ENCODE measurements around the gene FBN2.
A peak's percentile ranks its signal among the peaks of the same experiment; 100 is the strongest.

Gene FBN2

DNA sequence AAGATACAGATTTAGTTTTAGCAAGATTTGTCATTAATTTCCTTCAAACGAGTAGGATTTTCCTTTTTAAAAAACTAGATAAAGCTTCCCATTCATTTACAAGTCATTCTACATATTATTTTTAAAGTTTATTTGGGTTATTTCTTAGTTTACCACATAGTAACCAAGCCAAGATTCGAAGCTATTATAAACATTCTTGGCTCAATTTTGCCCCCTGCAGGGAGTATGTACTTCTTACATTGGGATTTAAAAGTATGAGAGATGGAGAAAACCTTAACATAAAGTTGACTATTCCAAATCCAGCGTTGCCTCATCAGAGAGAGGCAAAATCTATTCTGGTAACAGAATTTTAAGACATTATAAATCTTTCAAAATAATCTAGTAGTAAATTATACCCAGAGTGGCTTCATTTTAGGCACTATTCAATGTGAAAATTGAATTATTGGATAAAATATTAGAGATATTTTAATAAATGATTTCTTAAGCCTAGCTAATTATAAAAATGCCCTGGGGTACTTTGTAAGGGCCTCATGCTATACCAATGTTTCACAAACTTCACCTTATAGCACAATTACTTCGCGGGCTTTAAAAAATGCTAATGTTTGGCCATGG lies 39.1 kb downstream of the FBN2 start:
- no peak for TF ChIP-seq PPARA (CRISPR knock-in tag; IDR thresholded peaks at IDR 0.05; ENCODE audit: borderline replicate concordance)
- TF ChIP-seq, protein P1, sequence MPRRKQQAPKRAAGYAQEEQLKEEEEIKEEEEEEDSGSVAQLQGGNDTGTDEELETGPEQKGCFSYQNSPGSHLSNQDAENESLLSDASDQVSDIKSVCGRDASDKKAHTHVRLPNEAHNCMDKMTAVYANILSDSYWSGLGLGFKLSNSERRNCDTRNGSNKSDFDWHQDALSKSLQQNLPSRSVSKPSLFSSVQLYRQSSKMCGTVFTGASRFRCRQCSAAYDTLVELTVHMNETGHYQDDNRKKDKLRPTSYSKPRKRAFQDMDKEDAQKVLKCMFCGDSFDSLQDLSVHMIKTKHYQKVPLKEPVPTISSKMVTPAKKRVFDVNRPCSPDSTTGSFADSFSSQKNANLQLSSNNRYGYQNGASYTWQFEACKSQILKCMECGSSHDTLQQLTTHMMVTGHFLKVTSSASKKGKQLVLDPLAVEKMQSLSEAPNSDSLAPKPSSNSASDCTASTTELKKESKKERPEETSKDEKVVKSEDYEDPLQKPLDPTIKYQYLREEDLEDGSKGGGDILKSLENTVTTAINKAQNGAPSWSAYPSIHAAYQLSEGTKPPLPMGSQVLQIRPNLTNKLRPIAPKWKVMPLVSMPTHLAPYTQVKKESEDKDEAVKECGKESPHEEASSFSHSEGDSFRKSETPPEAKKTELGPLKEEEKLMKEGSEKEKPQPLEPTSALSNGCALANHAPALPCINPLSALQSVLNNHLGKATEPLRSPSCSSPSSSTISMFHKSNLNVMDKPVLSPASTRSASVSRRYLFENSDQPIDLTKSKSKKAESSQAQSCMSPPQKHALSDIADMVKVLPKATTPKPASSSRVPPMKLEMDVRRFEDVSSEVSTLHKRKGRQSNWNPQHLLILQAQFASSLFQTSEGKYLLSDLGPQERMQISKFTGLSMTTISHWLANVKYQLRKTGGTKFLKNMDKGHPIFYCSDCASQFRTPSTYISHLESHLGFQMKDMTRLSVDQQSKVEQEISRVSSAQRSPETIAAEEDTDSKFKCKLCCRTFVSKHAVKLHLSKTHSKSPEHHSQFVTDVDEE (CRISPR knock-in tag; IDR thresholded peaks at IDR 0.05) = no peak
- TF ChIP-seq RARB (CRISPR knock-in tag; IDR thresholded peaks at IDR 0.05) = no peak
- no peak for TF ChIP-seq TCF4 (CRISPR knock-in tag; IDR thresholded peaks at IDR 0.05; ENCODE audit: borderline replicate concordance)
- no peak for TF ChIP-seq ESRRG (CRISPR knock-in tag; IDR thresholded peaks at IDR 0.05)
- TF ChIP-seq, protein P2, sequence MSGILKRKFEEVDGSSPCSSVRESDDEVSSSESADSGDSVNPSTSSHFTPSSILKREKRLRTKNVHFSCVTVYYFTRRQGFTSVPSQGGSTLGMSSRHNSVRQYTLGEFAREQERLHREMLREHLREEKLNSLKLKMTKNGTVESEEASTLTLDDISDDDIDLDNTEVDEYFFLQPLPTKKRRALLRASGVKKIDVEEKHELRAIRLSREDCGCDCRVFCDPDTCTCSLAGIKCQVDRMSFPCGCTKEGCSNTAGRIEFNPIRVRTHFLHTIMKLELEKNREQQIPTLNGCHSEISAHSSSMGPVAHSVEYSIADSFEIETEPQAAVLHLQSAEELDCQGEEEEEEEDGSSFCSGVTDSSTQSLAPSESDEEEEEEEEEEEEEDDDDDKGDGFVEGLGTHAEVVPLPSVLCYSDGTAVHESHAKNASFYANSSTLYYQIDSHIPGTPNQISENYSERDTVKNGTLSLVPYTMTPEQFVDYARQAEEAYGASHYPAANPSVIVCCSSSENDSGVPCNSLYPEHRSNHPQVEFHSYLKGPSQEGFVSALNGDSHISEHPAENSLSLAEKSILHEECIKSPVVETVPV (CRISPR knock-in tag; IDR thresholded peaks at IDR 0.05) = no peak
- no peak for TF ChIP-seq TOX (CRISPR knock-in tag; IDR thresholded peaks at IDR 0.05; ENCODE audit: borderline replicate concordance)
- TF ChIP-seq, protein P3, sequence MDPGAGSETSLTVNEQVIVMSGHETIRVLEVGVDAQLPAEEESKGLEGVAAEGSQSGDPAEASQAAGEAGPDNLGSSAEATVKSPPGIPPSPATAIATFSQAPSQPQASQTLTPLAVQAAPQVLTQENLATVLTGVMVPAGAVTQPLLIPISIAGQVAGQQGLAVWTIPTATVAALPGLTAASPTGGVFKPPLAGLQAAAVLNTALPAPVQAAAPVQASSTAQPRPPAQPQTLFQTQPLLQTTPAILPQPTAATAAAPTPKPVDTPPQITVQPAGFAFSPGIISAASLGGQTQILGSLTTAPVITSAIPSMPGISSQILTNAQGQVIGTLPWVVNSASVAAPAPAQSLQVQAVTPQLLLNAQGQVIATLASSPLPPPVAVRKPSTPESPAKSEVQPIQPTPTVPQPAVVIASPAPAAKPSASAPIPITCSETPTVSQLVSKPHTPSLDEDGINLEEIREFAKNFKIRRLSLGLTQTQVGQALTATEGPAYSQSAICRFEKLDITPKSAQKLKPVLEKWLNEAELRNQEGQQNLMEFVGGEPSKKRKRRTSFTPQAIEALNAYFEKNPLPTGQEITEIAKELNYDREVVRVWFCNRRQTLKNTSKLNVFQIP (CRISPR knock-in tag; IDR thresholded peaks at IDR 0.05; ENCODE audit: borderline replicate concordance, low read depth) = no peak
- TF ChIP-seq, protein P4, sequence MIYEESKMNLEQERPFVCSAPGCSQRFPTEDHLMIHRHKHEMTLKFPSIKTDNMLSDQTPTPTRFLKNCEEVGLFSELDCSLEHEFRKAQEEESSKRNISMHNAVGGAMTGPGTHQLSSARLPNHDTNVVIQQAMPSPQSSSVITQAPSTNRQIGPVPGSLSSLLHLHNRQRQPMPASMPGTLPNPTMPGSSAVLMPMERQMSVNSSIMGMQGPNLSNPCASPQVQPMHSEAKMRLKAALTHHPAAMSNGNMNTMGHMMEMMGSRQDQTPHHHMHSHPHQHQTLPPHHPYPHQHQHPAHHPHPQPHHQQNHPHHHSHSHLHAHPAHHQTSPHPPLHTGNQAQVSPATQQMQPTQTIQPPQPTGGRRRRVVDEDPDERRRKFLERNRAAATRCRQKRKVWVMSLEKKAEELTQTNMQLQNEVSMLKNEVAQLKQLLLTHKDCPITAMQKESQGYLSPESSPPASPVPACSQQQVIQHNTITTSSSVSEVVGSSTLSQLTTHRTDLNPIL (CRISPR knock-in tag; IDR thresholded peaks at IDR 0.05; ENCODE audit: low read depth) = no peak
- no peak for TF ChIP-seq BACH2 (CRISPR knock-in tag; IDR thresholded peaks at IDR 0.05; ENCODE audit: borderline replicate concordance)
- no peak for TF ChIP-seq CSDC2 (CRISPR knock-in tag; IDR thresholded peaks at IDR 0.05)
- TF ChIP-seq ISL1 (CRISPR knock-in tag; IDR thresholded peaks at IDR 0.05) = no peak
- peak; percentile 71 for ATAC-seq

DNA sequence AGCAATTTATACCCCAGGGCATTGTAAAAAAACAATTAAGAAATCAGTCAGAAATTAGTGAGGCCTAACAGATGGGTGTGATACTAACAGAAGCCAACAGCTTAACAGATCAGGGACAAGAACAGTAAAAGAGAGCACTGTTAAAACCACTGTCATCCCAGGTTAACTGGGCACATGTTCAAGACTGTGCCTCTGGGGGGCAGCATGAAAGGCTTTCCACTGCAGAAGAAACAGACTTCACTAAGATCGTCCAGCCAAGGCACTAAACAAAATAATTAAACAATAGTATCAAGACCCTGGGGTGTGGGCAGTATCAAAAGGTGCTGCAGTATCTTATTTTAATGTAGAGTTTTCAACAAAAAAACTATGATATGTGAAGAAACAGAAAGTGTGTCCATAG lies 43.5 kb downstream of the FBN2 start:
- TF ChIP-seq GLIS3 (CRISPR knock-in tag; IDR thresholded peaks at IDR 0.05) = no peak
- TF ChIP-seq, protein P4 (CRISPR knock-in tag; IDR thresholded peaks at IDR 0.05; ENCODE audit: low read depth) = no peak
- TF ChIP-seq, protein P3 (CRISPR knock-in tag; IDR thresholded peaks at IDR 0.05; ENCODE audit: borderline replicate concordance, low read depth) = no peak
- TF ChIP-seq ARNTL (CRISPR knock-in tag; IDR thresholded peaks at IDR 0.05; ENCODE audit: borderline replicate concordance, low read depth) = no peak
- no peak for TF ChIP-seq RARB (CRISPR knock-in tag; IDR thresholded peaks at IDR 0.05)
- no peak for TF ChIP-seq ZFP3 (CRISPR knock-in tag; IDR thresholded peaks at IDR 0.05)
- ATAC-seq = peak; percentile 45; the same call in 1 of the 3 replicates

DNA sequence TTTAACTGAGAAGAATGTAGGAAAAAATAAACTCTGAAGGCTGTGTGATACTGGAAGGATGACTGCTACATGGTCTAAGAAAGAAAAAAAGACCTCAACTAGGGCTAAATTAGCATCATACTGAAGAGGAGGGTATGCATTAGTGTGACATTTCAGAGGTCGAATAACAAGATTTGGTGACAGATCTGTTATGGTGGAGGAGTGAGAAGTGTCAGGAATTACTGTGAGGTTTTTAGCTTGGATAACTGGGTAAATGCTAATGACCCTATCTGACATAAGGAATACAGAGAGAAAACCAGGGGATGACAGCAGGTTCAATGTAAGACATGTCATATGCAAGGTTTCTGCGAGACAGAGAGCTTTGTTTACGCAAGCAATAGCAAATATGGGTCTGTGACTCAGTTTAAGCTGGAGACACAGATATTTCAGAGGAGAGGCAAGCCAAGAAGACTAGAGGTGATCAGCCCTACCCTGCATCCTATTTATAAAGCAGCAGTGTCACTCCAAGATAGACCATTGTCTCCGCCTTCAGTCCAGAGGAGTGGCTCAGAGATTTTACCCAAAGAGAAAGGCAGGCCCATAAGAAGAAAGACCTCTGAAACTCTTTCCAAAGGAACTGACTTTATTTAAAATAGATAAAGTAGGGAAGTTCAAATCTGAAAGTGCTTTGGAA lies 44.3 kb downstream of the FBN2 start:
- TF ChIP-seq TOX (CRISPR knock-in tag; IDR thresholded peaks at IDR 0.05; ENCODE audit: borderline replicate concordance) (no peak), ZC3H10 (CRISPR knock-in tag; IDR thresholded peaks at IDR 0.05) (no peak)
- ATAC-seq = no peak

Measured in SK-N-SH treated with all-trans-retinoic acid at 6 μM for 48 hours (cell line).